IMR-90 (cell line): ENCODE results near the gene P2RX3. TPM values are rescaled to one million over a fixed set of nuclear protein-coding genes. Genes with fewer than 3 reads are reported as not detected.

ENCODE experiments used
- ATAC-seq: fragments of 200-7000 bp; cut with Tn5 transposase; 2 replicates; pipeline ENCODE4 v1.9.1; 2020; ENCODE audit warnings: low read depth, mild to moderate bottlenecking, moderate library complexity
- BruUV-seq: library from RNA; stranded (reverse); fragments of 400-500 nt; replicated peaks from 2 replicates; lab custom pipeline; 2021; lab: Mats Ljungman, UMichigan
- CTCF ChIA-PET: fragments of 300-600 bp; formaldehyde crosslinking; extraction: SDS; loops from one replicate; lab custom pipeline; 2021; ENCODE audit warnings: antibody characterized with exemption; lab: Yijun Ruan, JAX
- POLR2A ChIA-PET: fragments of 300-600 bp; sonication (Branson Sonifier 250); formaldehyde crosslinking; loops from one replicate; lab custom pipeline; 2022; ENCODE audit warnings: antibody characterized with exemption; ENCODE audit not compliant: unreplicated experiment; lab: Charles Lee
- DNase-seq: peaks from one replicate; pipeline ENCODE4 v3.0.0; 2013
- H2AFZ ChIP-seq: replicated peaks from 2 replicates; pipeline ENCODE3; 2013; ENCODE audit warnings: low read length, mild to moderate bottlenecking; ENCODE audit not compliant: poor library complexity
- H2AK5ac ChIP-seq: 2 replicates; pipeline ENCODE4 v1.6.1; 2013; ENCODE audit warnings: low read depth, low read length, inconsistent platforms
- H2AK9ac ChIP-seq: replicated peaks from 2 replicates; pipeline ENCODE3; 2013; ENCODE audit warnings: mild to moderate bottlenecking, low read depth, low read length, moderate library complexity; ENCODE audit not compliant: poor library complexity
- H2BK120ac ChIP-seq: 2 replicates; pipeline ENCODE4 v1.6.1; 2013; ENCODE audit warnings: low read depth, low read length, inconsistent platforms
- H2BK15ac ChIP-seq: 3 replicates; pipeline ENCODE4 v1.6.1; 2013; ENCODE audit warnings: low read depth, low read length, inconsistent platforms
- H2BK20ac ChIP-seq: 2 replicates; pipeline ENCODE4 v1.6.1; 2013; ENCODE audit warnings: low read depth, mild to moderate bottlenecking, inconsistent platforms, low read length, moderate library complexity
- H2BK5ac ChIP-seq: 2 replicates; pipeline ENCODE4 v1.6.1; 2013; ENCODE audit warnings: mild to moderate bottlenecking, low read depth, low read length, inconsistent platforms; ENCODE audit not compliant: poor library complexity, severe bottlenecking
- H3K14ac ChIP-seq: replicated peaks from 2 replicates; pipeline ENCODE4 v1.6.1; 2013; ENCODE audit warnings: low read depth, low read length, inconsistent platforms
- H3K18ac ChIP-seq: 2 replicates; pipeline ENCODE4 v1.6.1; 2013; ENCODE audit warnings: low read depth, low read length, control low read depth
- H3K23ac ChIP-seq: 2 replicates; pipeline ENCODE4 v1.6.1; 2013; ENCODE audit warnings: low read depth, low read length, inconsistent platforms
- H3K27ac ChIP-seq: 2 replicates; pipeline ENCODE4 v1.5.1; 2013; ENCODE audit warnings: mild to moderate bottlenecking, control low read depth, low read length; ENCODE audit not compliant: insufficient read depth
- H3K27me3 ChIP-seq: 2 replicates; pipeline ENCODE4 v1.6.1; 2013; ENCODE audit warnings: low read length; ENCODE audit not compliant: control insufficient read depth, insufficient read depth
- H3K36me3 ChIP-seq: 2 replicates; pipeline ENCODE4 v1.6.1; 2013; ENCODE audit warnings: low read length, mixed read lengths; ENCODE audit not compliant: control insufficient read depth, insufficient read depth
- H3K4ac ChIP-seq: 2 replicates; pipeline ENCODE4 v1.6.1; 2013; ENCODE audit warnings: low read depth, low read length, inconsistent platforms
- H3K4me1 ChIP-seq: 2 replicates; pipeline ENCODE4 v1.6.1; 2013; ENCODE audit warnings: low read length, mixed read lengths; ENCODE audit not compliant: control insufficient read depth, insufficient read depth
- H3K4me2 ChIP-seq: 2 replicates; pipeline ENCODE4 v1.6.1; 2013; ENCODE audit warnings: low read depth, mild to moderate bottlenecking, control low read depth, low read length, moderate library complexity
- H3K4me3 ChIP-seq: 2 replicates; pipeline ENCODE4 v1.5.1; 2013; ENCODE audit warnings: low read depth, mild to moderate bottlenecking, control low read depth, low read length, moderate library complexity; ENCODE audit not compliant: insufficient read depth
- H3K56ac ChIP-seq: 2 replicates; pipeline ENCODE4 v1.6.1; 2013; ENCODE audit warnings: low read length, inconsistent platforms; ENCODE audit not compliant: insufficient read depth; ENCODE audit errors: extremely low read depth
- H3K79me1 ChIP-seq, 2 experiments: 2 replicates each; pipeline ENCODE4 v1.6.1; 2013; ENCODE audit warnings: low read length in 2 of 2, inconsistent platforms in 1 of 2, low read depth in 1 of 2
- H3K9ac ChIP-seq: 2 replicates; pipeline ENCODE4 v1.6.1; 2013; ENCODE audit warnings: low read depth, low read length, control low read depth
- H3K9me1 ChIP-seq: 2 replicates; pipeline ENCODE4 v1.6.1; 2013; ENCODE audit warnings: low read length, inconsistent platforms; ENCODE audit not compliant: insufficient read depth
- H3K9me3 ChIP-seq: 2 replicates; pipeline ENCODE4 v1.6.1; 2013; ENCODE audit warnings: low read length; ENCODE audit not compliant: control insufficient read depth, insufficient read depth
- H4K20me1 ChIP-seq: 2 replicates; pipeline ENCODE4 v1.6.1; 2013; ENCODE audit warnings: low read length, inconsistent platforms; ENCODE audit not compliant: insufficient read depth
- H4K5ac ChIP-seq: 2 replicates; pipeline ENCODE4 v1.6.1; 2013; ENCODE audit warnings: mild to moderate bottlenecking, low read depth, low read length, control low read depth
- H4K8ac ChIP-seq, 2 experiments: 2 replicates each; pipeline ENCODE4 v1.6.1; 2013; ENCODE audit warnings: low read depth in 2 of 2, low read length in 2 of 2, control low read depth in 1 of 2, inconsistent platforms in 1 of 2
- H4K91ac ChIP-seq: 2 replicates; pipeline ENCODE4 v1.6.1; 2013; ENCODE audit warnings: low read depth, low read length, inconsistent platforms; ENCODE audit not compliant: insufficient read depth
- BHLHE40 ChIP-seq: fragments of 150-350 bp; IDR thresholded peaks from 2 replicates; pipeline ENCODE4 v1.6.1; 2016; ENCODE audit warnings: mild to moderate bottlenecking, low read depth, low read length
- WGBS, 2 experiments: methylation state at CpG; one replicate each; pipeline versions ENCODE4 v1.1.5 to v1.1.7; 2013; ENCODE audit warnings: missing lambda C conversion rate in 2 of 2; ENCODE audit not compliant: insufficient read length in 1 of 2; ENCODE audit errors: extremely low coverage in 2 of 2; 5-methylcytosine and 5-hydroxymethylcytosine counted together
- dilution Hi-C: fragments of 300-500 bp; cut with HindIII; formaldehyde crosslinking; loops from one replicate; pipeline ENCODE4 v1.14.3; 2018; ENCODE audit warnings: low sequenced_read_pairs; ENCODE audit not compliant: unreplicated experiment
- in situ Hi-C: fragments of 300-500 bp; cut with MboI; formaldehyde crosslinking; loops from 3 replicates; pipeline ENCODE4 v1.14.3; 2019; ENCODE audit warnings: low sequenced_read_pairs, inconsistent platforms, mixed read lengths
- intact Hi-C: fragments of 100-400 bp; cut with micrococcal nuclease; formaldehyde crosslinking; loops from 2 replicates; pipeline ENCODE4 v1.10.0; 2022
- polyA plus RNA-seq, 3 experiments: library from polyadenylated mRNA; depleted of rRNA; stranded (reverse); fragments of >200 nt; gene quantifications; 2 replicates each; pipeline ENCODE4 v1.2.3, GENCODE V29; 2012; ENCODE audit warnings: low replicate concordance in 1 of 3
- total RNA-seq: library from RNA; depleted of rRNA; stranded (reverse); fragments of >200 nt; gene quantifications from 2 replicates; pipeline ENCODE4 v1.2.3, GENCODE V29; 2012
- TF ChIP-seq, protein P1 (sequence below): conservative IDR thresholded peaks from 2 replicates; pipeline ENCODE4 v1.5.1; 2012; ENCODE audit warnings: mild to moderate bottlenecking, low read depth, low read length, improper control_type of control experiment

P2RX3 gene
- total and polyA plus RNA-seq, 2 of the 4 experiments (the other 2 are of a cell fraction), result not detected

DNA sequence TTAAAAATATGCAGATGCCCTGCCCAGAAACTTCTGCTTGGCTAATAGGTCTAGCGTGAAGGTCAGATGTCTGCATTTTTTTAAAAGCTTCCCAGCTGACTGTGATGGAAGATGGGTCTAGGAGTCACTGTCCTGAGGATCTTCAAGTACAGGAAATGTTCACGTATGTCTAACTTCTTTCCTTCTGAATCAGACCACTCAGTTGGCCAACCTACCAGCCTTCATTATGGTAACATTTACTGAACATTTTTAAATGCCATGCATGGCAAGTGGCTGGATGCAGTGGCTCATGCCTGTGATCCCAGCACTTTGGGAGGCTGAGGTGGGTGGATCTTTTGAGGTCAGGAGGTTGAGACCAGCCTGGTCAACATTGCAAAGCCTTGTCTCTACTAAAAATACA is 53.4 kb downstream of the P2RX3 start:
- Histone ChIP-seq H3K36me3 (no peaks in the 10 kb centered on the region), H2BK5ac (no peak overlapping the region), H3K14ac (no peak overlapping the region), H4K20me1 (no peaks in the 10 kb centered on the region; the same call in 1 of the 2 replicates), H2AFZ (no peak overlapping the region), H3K9ac (no peak overlapping the region), H2AK9ac (no peak overlapping the region), H3K79me1 (no peaks in the 10 kb centered on the region), H3K18ac (no peak overlapping the region), H3K27me3 (peaks cover 45% of the 10 kb centered on the region), H2BK20ac (no peak overlapping the region), H2BK15ac (no peak overlapping the region), H4K91ac (no peak overlapping the region), H4K8ac (no peak overlapping the region), H3K4me1 (no peaks in the 10 kb centered on the region), H3K23ac (no peak overlapping the region), H4K5ac (no peak overlapping the region), H3K4ac (no peak overlapping the region), H2AK5ac (no peak overlapping the region), H3K9me3 (no peaks in the 10 kb centered on the region), H3K4me3 (no peak overlapping the region), H3K4me2 (no peak overlapping the region), H2BK120ac (no peak overlapping the region), H3K27ac (no peak overlapping the region), H3K56ac (no peak overlapping the region), H3K9me1 (no peaks in the 10 kb centered on the region)
- ChIA-PET POLR2A (no interaction called here), CTCF (no interaction called here)
- in situ Hi-C loops, result no loop called here
- dilution Hi-C loops, result no loop called here
- intact Hi-C loops, result no loop called here
- no TSS peak for BruUV-seq
- ATAC-seq (no peak), DNase-seq (no peak)
- WGBS, 2 experiments, result no CpG with 5 or more reads among the region's 2 CpGs
- no peak for TF ChIP-seq BHLHE40
- TF ChIP-seq, protein P1, sequence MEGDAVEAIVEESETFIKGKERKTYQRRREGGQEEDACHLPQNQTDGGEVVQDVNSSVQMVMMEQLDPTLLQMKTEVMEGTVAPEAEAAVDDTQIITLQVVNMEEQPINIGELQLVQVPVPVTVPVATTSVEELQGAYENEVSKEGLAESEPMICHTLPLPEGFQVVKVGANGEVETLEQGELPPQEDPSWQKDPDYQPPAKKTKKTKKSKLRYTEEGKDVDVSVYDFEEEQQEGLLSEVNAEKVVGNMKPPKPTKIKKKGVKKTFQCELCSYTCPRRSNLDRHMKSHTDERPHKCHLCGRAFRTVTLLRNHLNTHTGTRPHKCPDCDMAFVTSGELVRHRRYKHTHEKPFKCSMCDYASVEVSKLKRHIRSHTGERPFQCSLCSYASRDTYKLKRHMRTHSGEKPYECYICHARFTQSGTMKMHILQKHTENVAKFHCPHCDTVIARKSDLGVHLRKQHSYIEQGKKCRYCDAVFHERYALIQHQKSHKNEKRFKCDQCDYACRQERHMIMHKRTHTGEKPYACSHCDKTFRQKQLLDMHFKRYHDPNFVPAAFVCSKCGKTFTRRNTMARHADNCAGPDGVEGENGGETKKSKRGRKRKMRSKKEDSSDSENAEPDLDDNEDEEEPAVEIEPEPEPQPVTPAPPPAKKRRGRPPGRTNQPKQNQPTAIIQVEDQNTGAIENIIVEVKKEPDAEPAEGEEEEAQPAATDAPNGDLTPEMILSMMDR, result no peak
